ENCODE measurements around the gene ABI3BP.

ABI3BP gene

GRCh38 chr3:100993309-100993708, at the start of gene ABI3BP:
ABI3BP (minus strand) TSS chr3:100993421; CDS start chr3:100993384, 37 bp downstream.
- TF ChIP-seq CTCF (IDR thresholded peaks at IDR 0.05; ENCODE audit: low read depth, low read length) = no peak
- H3K4me3 ChIP-seq (ENCODE audit: low read depth, low read length) = peak within 1 kb of the TSS; percentile 48

- no peak for TF ChIP-seq CTCF (IDR thresholded peaks at IDR 0.05; ENCODE audit: low read depth, low read length)
- no peak overlapping the region for H3K4me3 ChIP-seq (ENCODE audit: low read depth, low read length)
Measured at GRCh38 chr3:101039285-101039684, 46.1 kb upstream of the ABI3BP start.

GRCh38 chr3:101038880-101039279, 45.7 kb upstream of the ABI3BP start:
- no peak overlapping the region for H3K4me3 ChIP-seq (ENCODE audit: low read depth, low read length)
- TF ChIP-seq CTCF (IDR thresholded peaks at IDR 0.05; ENCODE audit: low read depth, low read length) = no peak

- no peak overlapping the region for H3K4me3 ChIP-seq (ENCODE audit: low read depth, low read length)
- TF ChIP-seq CTCF (IDR thresholded peaks at IDR 0.05; ENCODE audit: low read depth, low read length) = no peak
Measured at GRCh38 chr3:101038393-101038792, 45.2 kb upstream of the ABI3BP start.

- TF ChIP-seq CTCF (IDR thresholded peaks at IDR 0.05; ENCODE audit: low read depth, low read length) = no peak
- no peak overlapping the region for H3K4me3 ChIP-seq (ENCODE audit: low read depth, low read length)
Measured at GRCh38 chr3:101037613-101038012, 44.4 kb upstream of the ABI3BP start.

- H3K4me3 ChIP-seq (ENCODE audit: low read depth, low read length) = no peak overlapping the region
- TF ChIP-seq CTCF (IDR thresholded peaks at IDR 0.05; ENCODE audit: low read depth, low read length) = no peak
Measured at GRCh38 chr3:101036676-101037075, 43.5 kb upstream of the ABI3BP start.

- H3K4me3 ChIP-seq (ENCODE audit: low read depth, low read length) = no peak overlapping the region
- no peak for TF ChIP-seq CTCF (IDR thresholded peaks at IDR 0.05; ENCODE audit: low read depth, low read length)
Measured at GRCh38 chr3:101036213-101036618, 43.0 kb upstream of the ABI3BP start.

Data from WI38 (cell line).